PFSK-1 (cell line): ENCODE results near the gene USP31.

Experiments used
- POLR2AphosphoS5 ChIP-seq: IDR thresholded peaks from 2 replicates; pipeline ENCODE4 v1.6.1; 2012; ENCODE audit warnings: low read depth, mild to moderate bottlenecking, control low read depth, low read length, moderate library complexity
- TF ChIP-seq, protein P1 (sequence below), 2 experiments: IDR thresholded peaks; 2 replicates each; pipeline versions ENCODE4 v1.6.1 to v1.8.0; 2011 to 2012; ENCODE audit warnings: low read depth in 2 of 2, low read length in 2 of 2, control low read depth in 1 of 2, inconsistent platforms in 1 of 2, mild to moderate bottlenecking in 1 of 2, moderate library complexity in 1 of 2; ENCODE audit not compliant: insufficient read depth in 1 of 2

DNA sequence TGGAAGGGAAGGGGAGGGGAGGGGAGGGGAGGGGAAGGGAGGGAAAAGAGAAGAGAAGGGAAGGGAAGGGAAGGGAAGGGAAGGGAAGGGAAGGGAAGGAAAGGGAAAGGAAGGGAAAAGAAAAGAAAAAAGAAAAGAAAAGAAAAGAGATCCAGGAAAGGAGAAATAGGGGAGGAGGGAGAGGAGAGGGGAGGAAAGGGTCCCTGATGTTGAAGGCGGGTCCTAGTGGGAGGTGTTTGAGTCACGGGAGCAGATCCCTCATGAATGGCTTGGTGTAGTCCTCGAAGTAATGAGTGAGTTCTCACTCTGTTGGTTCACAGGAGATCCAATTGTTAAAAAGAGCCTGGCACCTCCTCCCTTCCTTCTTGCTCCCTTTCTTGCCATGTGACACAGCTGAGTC, 6.9 kb upstream of the USP31 start:
- TF ChIP-seq, protein P1, sequence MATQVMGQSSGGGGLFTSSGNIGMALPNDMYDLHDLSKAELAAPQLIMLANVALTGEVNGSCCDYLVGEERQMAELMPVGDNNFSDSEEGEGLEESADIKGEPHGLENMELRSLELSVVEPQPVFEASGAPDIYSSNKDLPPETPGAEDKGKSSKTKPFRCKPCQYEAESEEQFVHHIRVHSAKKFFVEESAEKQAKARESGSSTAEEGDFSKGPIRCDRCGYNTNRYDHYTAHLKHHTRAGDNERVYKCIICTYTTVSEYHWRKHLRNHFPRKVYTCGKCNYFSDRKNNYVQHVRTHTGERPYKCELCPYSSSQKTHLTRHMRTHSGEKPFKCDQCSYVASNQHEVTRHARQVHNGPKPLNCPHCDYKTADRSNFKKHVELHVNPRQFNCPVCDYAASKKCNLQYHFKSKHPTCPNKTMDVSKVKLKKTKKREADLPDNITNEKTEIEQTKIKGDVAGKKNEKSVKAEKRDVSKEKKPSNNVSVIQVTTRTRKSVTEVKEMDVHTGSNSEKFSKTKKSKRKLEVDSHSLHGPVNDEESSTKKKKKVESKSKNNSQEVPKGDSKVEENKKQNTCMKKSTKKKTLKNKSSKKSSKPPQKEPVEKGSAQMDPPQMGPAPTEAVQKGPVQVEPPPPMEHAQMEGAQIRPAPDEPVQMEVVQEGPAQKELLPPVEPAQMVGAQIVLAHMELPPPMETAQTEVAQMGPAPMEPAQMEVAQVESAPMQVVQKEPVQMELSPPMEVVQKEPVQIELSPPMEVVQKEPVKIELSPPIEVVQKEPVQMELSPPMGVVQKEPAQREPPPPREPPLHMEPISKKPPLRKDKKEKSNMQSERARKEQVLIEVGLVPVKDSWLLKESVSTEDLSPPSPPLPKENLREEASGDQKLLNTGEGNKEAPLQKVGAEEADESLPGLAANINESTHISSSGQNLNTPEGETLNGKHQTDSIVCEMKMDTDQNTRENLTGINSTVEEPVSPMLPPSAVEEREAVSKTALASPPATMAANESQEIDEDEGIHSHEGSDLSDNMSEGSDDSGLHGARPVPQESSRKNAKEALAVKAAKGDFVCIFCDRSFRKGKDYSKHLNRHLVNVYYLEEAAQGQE (IDR thresholded peaks at IDR 0.05; ENCODE audit: insufficient read depth in 1 of 2, low read depth in 2 of 2, low read length in 2 of 2) = no peak
- TF ChIP-seq POLR2AphosphoS5 = no peak
